Measurements from ENCODE around the gene FBXO36.

Gene FBXO36

GRCh38 chr2:229927817-229928321 lies 5.6 kb downstream of the FBXO36 start:
- no peak for DNase-seq (ENCODE audit: low spot score)
- TF ChIP-seq, protein P1, sequence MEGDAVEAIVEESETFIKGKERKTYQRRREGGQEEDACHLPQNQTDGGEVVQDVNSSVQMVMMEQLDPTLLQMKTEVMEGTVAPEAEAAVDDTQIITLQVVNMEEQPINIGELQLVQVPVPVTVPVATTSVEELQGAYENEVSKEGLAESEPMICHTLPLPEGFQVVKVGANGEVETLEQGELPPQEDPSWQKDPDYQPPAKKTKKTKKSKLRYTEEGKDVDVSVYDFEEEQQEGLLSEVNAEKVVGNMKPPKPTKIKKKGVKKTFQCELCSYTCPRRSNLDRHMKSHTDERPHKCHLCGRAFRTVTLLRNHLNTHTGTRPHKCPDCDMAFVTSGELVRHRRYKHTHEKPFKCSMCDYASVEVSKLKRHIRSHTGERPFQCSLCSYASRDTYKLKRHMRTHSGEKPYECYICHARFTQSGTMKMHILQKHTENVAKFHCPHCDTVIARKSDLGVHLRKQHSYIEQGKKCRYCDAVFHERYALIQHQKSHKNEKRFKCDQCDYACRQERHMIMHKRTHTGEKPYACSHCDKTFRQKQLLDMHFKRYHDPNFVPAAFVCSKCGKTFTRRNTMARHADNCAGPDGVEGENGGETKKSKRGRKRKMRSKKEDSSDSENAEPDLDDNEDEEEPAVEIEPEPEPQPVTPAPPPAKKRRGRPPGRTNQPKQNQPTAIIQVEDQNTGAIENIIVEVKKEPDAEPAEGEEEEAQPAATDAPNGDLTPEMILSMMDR (IDR thresholded peaks at IDR 0.05; ENCODE audit: extremely low read depth, missing control alignments), result no peak

- TF ChIP-seq, protein P1 (IDR thresholded peaks at IDR 0.05; ENCODE audit: extremely low read depth, missing control alignments), result no peak
Observed at GRCh38 chr2:229930656-229931055, 8.4 kb downstream of the FBXO36 start.

DNA sequence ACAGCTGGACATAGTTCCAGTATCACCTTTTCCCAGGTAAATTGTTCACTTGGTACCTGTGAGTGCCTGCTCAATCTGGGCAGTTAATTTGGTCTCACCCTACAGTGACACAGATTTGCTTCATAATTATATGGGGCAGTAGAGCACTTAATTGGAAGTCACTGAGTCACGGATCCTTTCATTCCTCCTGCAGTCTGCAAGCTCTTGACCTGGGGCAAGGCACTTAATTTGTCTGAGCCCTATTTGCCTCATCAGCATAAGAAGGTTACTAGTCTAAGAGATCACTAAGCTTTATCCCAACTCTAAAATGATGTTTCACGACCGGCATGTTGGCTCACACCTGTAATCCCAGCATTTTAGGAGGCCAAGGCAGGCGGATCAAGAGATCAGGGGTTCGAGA lies 8.9 kb downstream of the FBXO36 start:
- TF ChIP-seq, protein P1 (IDR thresholded peaks at IDR 0.05; ENCODE audit: extremely low read depth, missing control alignments), result no peak
- DNase-seq (ENCODE audit: low spot score), result no peak

More at GRCh38 chr2:229930656-229931055, 8.4 kb downstream of the FBXO36 start:
- no peak for DNase-seq (ENCODE audit: low spot score)

GRCh38 chr2:229937537-229937936 lies 15.2 kb downstream of the FBXO36 start:
- no peak for DNase-seq (ENCODE audit: low spot score)
- TF ChIP-seq, protein P1 (IDR thresholded peaks at IDR 0.05; ENCODE audit: extremely low read depth, missing control alignments), result no peak

- TF ChIP-seq, protein P1 (IDR thresholded peaks at IDR 0.05; ENCODE audit: extremely low read depth, missing control alignments), result no peak
- DNase-seq (ENCODE audit: low spot score), result no peak
Observed at GRCh38 chr2:229942671-229943070, 20.4 kb downstream of the FBXO36 start.

GRCh38 chr2:229943171-229943570 lies 20.9 kb downstream of the FBXO36 start:
- TF ChIP-seq, protein P1 (IDR thresholded peaks at IDR 0.05; ENCODE audit: extremely low read depth, missing control alignments), result no peak
- DNase-seq (ENCODE audit: low spot score), result no peak

- TF ChIP-seq, protein P1 (IDR thresholded peaks at IDR 0.05; ENCODE audit: extremely low read depth, missing control alignments), result no peak
- DNase-seq (ENCODE audit: low spot score), result no peak
Observed at GRCh38 chr2:229943770-229944449, 21.6 kb downstream of the FBXO36 start.

Data from GM20000 (cell line).